GM19025 (cell line): ENCODE results near the gene ACSL3.

Experiments
- ATAC-seq: cut with Tn5 transposase; IDR thresholded peaks from one replicate; pipeline ENCODE4 v1.9.1; 2021; ENCODE audit warnings: mild to moderate bottlenecking, low read depth, moderate library complexity; ENCODE audit not compliant: unreplicated experiment

Gene ACSL3

DNA sequence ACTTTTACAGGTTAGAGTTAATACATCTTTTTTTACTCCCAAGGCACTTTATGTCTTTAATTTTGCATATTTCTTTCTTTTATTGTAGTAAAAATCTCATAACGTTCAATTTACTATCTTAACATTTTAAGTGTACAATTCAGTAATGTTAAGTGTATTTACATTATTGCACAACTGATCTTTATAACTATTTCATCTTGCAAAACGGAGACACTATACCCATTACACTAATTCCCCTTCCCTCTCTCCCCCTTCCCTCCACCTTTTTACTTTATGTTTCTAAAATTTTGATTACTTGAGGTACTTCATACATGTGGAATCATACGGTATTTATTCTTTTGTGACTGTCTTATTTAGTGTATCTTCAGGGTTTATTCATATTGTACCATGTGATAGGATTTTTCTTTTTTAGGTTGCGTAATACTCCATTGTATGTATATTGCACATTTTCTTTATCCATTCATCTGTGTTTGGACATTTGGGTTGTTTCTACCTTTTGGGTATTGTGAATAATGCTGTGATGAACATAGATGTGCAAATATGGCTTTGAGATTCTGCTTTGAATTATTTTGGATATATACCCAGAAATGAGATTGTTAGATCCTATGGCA, 75.0 kb downstream of the ACSL3 start:
- no peak for ATAC-seq

DNA sequence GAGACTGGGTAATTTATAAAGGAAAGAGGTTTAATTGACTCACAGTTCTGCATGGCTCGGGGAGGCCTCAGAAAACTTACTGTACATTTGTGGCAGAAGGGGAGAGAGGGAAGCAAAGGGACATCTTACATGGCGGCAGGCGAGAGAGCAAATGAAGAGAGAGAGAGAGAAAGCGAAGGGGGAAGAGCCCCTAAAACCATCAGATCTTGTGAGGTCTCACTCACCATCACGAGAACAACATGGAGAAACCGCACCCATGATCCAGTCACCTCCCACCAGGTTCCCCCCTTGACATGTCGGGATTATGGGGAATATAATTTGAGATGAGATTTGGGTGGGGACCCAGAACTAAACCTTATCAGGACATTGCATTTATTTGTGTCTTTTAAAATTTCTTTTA, 75.9 kb downstream of the ACSL3 start:
- ATAC-seq: no peak

DNA sequence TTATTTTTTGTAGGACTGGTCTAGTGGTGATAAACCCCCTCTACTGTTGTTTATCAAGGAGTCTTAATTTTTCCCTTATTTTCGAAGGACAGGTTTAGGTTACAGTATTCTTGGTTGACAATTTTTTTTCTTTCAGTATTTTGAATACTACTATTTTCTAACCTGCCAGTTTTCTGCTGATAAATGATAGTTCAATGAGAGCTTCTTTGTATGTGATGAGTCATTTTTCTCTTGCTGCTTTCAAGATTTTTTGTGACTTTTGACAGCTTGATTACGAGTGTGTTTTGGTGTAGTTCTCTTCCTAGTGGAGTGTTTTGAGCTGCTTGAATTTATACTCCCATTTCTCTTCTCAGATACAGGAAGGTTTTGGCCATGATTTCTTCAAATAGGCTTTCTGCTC, 77.5 kb downstream of the ACSL3 start:
- no peak for ATAC-seq

DNA sequence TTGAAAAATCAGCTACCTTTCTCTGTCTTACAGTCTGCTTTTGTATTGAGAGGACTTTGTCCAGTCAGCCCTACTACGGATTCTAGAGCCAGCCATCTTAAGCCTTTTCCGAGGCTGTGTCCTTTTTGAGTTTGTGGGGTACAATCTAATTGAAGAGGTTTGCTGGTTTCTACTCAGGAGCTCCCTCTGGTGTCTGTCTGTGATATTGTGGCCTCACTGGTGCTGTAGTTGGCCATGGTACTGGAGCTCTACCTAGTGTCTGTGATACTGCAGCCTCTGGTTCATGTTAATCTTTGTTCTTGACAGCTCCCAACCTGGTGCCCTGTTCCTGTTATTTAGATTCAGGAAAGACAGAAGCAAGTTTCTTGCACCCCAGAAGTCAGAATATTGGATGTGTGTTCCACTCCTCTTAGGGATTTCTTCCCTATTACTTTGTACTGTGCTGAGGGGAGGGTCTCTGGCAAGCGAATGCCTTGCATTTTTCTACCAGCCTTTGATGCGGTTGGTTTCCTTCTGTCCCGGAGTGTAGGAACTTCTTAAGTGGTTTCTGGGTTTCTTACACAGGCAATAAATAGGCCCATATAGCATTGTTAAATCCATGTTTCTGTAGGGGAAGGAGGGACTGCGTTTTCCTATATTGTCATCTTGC, 78.5 kb downstream of the ACSL3 start:
- ATAC-seq: peak; percentile 72

DNA sequence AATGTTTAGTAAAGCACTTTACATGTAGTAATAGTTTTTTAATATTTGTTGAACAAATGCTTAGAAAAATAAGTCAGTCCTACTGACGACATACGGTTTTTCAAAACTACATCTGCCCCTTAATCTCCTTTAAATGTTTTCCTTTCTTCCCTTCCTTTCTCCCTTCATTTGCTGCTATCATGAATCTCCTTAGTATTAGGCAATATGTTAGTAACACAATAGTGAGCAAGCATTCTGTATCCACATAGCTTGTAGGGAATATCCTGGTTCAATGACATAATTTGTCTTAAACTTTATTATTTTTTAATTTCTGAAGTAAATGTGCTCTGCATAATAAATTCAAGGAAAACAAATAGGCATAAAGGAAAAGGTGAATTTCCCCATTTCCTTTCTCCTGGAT, 79.1 kb downstream of the ACSL3 start:
- ATAC-seq: no peak

DNA sequence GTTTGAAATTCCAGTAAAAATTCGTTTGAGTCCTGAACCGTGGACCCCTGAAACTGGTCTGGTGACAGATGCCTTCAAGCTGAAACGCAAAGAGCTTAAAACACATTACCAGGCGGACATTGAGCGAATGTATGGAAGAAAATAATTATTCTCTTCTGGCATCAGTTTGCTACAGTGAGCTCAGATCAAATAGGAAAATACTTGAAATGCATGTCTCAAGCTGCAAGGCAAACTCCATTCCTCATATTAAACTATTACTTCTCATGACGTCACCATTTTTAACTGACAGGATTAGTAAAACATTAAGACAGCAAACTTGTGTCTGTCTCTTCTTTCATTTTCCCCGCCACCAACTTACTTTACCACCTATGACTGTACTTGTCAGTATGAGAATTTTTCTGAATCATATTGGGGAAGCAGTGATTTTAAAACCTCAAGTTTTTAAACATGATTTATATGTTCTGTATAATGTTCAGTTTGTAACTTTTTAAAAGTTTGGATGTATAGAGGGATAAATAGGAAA, 80.7 kb downstream of the ACSL3 start:
- no peak for ATAC-seq

DNA sequence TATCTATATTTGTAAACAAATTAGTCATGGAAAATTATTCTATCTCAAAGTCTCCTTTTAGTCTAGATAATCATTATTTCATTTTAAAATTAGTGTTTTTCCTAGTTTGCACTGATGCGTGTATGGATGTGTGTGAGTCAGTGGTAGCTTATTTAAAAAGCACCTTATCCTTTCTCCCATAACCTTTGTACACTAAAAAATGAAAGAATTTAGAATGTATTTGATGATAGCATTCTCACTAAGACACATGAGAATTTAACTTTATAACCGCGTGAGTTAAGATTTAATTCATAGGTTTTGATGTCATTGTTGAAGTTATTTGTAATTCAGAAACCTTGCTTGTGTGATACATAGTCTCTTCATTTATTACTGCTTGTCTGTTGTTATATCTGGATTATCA, 81.7 kb downstream of the ACSL3 start:
- no peak for ATAC-seq

- ATAC-seq: no peak
These were observed 82.1 kb downstream of the ACSL3 start for GRCh38 chr2:222942977-222943376.

- peak; percentile 54 for ATAC-seq
These were observed 83.0 kb downstream of the ACSL3 start for GRCh38 chr2:222943820-222944219.

- no peak for ATAC-seq
These were observed 83.7 kb downstream of the ACSL3 start for GRCh38 chr2:222944552-222944951.

GRCh38 chr2:222944971-222945740, 84.3 kb downstream of the ACSL3 start:
- ATAC-seq: no peak

- ATAC-seq: no peak
These were observed 85.1 kb downstream of the ACSL3 start for GRCh38 chr2:222945887-222946286.

DNA sequence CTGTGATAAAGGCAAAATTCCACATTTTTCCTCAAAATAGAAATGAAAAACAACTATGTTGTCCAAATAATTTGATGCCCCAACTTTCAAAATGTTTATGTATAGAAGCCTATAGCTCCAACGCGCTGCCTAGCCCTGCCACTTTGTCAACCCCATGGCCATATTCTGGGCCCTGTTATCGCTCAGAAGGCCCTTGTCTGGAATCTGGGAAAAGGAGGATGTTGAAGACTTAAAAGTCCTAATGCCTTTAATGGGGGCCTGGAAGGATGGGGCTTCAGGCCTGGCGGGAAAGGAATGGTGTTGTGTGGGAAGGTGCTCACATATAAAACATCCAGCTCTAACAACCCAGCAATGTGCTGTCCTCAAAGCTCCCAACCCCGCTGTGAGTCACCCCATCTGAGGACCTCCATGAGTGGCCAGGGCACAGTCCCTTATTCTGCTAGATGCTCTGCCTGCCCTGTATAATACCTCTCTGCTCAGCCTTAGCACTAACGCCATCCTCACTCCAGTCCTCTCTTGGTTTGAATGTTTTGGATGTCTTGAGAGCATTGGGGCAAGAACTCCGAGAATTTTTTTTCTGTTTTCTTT, 86.0 kb downstream of the ACSL3 start:
- no peak for ATAC-seq

DNA sequence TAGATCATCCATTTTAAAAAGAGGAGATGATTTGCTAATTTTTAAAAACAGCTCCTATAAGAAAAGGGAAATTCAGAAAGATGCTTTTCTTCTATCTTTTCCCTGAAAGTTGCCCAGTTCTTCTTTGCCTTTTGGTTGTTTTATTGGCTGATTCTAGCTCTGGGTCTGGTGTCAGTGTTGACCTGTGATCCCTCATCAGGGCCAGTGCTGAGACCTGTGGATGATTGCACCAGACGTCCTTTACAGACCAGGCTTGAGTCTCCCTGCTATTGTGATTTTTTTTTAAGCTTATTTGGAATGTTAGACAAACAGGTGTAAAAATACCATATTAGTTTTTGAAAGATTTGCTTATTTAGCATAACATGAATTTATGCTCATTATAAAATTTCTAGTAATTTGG, 88.2 kb downstream of the ACSL3 start:
- no peak for ATAC-seq

- ATAC-seq: no peak
These were observed 89.0 kb downstream of the ACSL3 start for GRCh38 chr2:222949690-222950323.

GRCh38 chr2:222950638-222951285, 89.9 kb downstream of the ACSL3 start:
- no peak for ATAC-seq

GRCh38 chr2:222952204-222952603, 91.4 kb downstream of the ACSL3 start:
- no peak for ATAC-seq

GRCh38 chr2:222955008-222955407, 94.2 kb downstream of the ACSL3 start:
- ATAC-seq: no peak

- no peak for ATAC-seq
These were observed 98.5 kb downstream of the ACSL3 start for GRCh38 chr2:222959358-222959757.

DNA sequence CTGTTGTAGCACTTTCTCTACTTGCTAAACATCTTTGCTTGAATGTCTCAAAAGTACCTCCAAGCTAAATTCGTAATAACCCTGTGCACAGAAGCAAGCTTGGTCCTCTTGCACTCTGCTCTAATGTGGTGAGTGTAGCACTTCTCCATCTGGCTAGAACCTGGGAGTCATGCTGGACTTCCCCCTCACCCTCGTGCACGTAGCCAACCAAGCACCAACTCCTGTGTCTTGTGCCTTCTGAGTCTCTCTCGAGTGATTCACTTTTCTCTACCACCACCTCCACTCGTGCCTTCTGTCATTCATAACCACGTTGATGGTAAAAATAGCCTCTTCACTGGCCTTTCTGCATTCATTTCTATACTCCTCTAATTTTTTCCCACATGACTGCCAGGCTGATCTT, 99.3 kb downstream of the ACSL3 start:
- ATAC-seq: peak; percentile 89
